HG03196 (cell line): ENCODE results near the gene PLPP7.

Experiments
- ATAC-seq: cut with Tn5 transposase; IDR thresholded peaks from one replicate; pipeline ENCODE4 v1.9.1; 2021; ENCODE audit not compliant: unreplicated experiment

Gene PLPP7

GRCh38 chr9:131302244-131303075 is 12.9 kb downstream of the PLPP7 start:
- ATAC-seq, result no peak

- no peak for ATAC-seq
Measured at GRCh38 chr9:131303381-131304321, 14.1 kb downstream of the PLPP7 start.

- no peak for ATAC-seq
Measured at GRCh38 chr9:131304676-131305355, 15.3 kb downstream of the PLPP7 start.

- no peak for ATAC-seq
Measured at GRCh38 chr9:131306397-131307004, 17.0 kb downstream of the PLPP7 start.

- ATAC-seq, result no peak
Measured at GRCh38 chr9:131307974-131308373, 18.5 kb downstream of the PLPP7 start.

- no peak for ATAC-seq
Measured at GRCh38 chr9:131308452-131308851, 18.9 kb downstream of the PLPP7 start.

GRCh38 chr9:131308906-131309529 is 19.5 kb downstream of the PLPP7 start:
- no peak for ATAC-seq

- no peak for ATAC-seq
Measured at GRCh38 chr9:131309530-131310276, 20.2 kb downstream of the PLPP7 start.

GRCh38 chr9:131310833-131311554 is 21.5 kb downstream of the PLPP7 start:
- no peak for ATAC-seq

- no peak for ATAC-seq
Measured at GRCh38 chr9:131312246-131312645, 22.7 kb downstream of the PLPP7 start.

- no peak for ATAC-seq
Measured at GRCh38 chr9:131312822-131313770, 23.6 kb downstream of the PLPP7 start.

GRCh38 chr9:131318231-131319085 is 28.9 kb downstream of the PLPP7 start:
- no peak for ATAC-seq

GRCh38 chr9:131319486-131319885 is 30.0 kb downstream of the PLPP7 start:
- no peak for ATAC-seq

- no peak for ATAC-seq
Measured at GRCh38 chr9:131320031-131320685, 30.6 kb downstream of the PLPP7 start.

GRCh38 chr9:131323629-131324028 is 34.1 kb downstream of the PLPP7 start:
- no peak for ATAC-seq
